ENCODE measurements around the gene CHRNA3.

DNA sequence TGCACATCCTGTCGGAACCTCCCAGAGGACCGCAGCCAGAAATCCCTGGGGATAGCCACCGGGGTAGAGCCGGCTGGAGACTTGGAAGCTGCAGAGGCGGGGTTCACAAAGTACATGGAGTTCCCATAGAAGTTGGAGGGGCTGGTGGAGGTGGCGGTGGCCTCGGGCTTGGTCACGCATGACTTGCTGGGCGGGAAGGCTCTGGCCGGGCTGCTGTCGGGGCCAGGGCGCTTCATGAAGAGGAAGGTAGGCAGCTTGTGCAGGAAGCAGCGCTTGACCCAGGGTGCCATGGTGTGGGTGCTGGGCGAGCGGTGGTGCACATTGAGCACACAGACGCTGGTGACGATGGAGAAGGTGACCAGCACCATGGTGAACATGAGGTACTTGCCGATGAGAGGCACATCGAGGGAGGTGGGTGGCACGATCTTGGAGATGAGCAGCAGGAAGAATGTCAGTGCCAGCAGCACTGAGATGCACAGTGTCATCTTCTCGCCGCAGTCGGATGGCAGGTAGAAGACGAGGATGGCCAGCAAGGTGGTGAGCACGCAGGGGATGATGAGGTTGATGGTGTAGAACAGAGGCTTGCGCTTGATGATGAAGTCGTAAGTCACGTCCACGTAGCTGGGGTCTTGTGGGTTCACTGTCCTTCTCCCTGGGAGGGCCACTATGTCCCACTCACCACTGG lies 8.4 kb upstream of the CHRNA3 start:
- TF ChIP-seq, protein P1, sequence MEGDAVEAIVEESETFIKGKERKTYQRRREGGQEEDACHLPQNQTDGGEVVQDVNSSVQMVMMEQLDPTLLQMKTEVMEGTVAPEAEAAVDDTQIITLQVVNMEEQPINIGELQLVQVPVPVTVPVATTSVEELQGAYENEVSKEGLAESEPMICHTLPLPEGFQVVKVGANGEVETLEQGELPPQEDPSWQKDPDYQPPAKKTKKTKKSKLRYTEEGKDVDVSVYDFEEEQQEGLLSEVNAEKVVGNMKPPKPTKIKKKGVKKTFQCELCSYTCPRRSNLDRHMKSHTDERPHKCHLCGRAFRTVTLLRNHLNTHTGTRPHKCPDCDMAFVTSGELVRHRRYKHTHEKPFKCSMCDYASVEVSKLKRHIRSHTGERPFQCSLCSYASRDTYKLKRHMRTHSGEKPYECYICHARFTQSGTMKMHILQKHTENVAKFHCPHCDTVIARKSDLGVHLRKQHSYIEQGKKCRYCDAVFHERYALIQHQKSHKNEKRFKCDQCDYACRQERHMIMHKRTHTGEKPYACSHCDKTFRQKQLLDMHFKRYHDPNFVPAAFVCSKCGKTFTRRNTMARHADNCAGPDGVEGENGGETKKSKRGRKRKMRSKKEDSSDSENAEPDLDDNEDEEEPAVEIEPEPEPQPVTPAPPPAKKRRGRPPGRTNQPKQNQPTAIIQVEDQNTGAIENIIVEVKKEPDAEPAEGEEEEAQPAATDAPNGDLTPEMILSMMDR (IDR thresholded peaks at IDR 0.05), result no peak
- TF ChIP-seq EZH2phosphoT487 (IDR thresholded peaks at IDR 0.05), result no peak

Data from neural progenitor cell (in vitro differentiated cells).